DND-41 (cell line): ENCODE results near the gene PTGS1.

Experiments used
- ATAC-seq: fragments of 200-7000 bp; cut with Tn5 transposase; 3 replicates; pipeline ENCODE4 v1.9.1; 2021; ENCODE audit warnings: low read depth; ENCODE audit not compliant: insufficient read depth
- DNase-seq: peaks from one replicate; pipeline ENCODE4 v3.0.0-alpha.2; 2020
- H2AFZ ChIP-seq: 2 replicates; pipeline ENCODE4 v1.6.0; 2012; ENCODE audit warnings: low read depth, low read length
- H3K27ac ChIP-seq: 2 replicates; pipeline ENCODE4 v1.5.1; 2012; ENCODE audit warnings: low read length, inconsistent platforms
- H3K27me3 ChIP-seq: fragments of 200-600 bp; sonication (generic); 2 replicates; pipeline ENCODE4 v1.6.0; 2012; ENCODE audit warnings: low read length, mild to moderate bottlenecking, inconsistent platforms; ENCODE audit not compliant: insufficient read depth, poor library complexity
- H3K36me3 ChIP-seq: 2 replicates; pipeline ENCODE4 v1.5.1; 2012; ENCODE audit warnings: low read length, inconsistent platforms; ENCODE audit not compliant: insufficient read depth
- H3K4me1 ChIP-seq: 2 replicates; pipeline ENCODE4 v1.5.1; 2012; ENCODE audit warnings: mild to moderate bottlenecking, low read length; ENCODE audit not compliant: insufficient read depth
- H3K4me2 ChIP-seq: 2 replicates; pipeline ENCODE4 v1.6.0; 2012; ENCODE audit warnings: mild to moderate bottlenecking, moderate library complexity, low read length, inconsistent platforms; ENCODE audit not compliant: insufficient read depth
- H3K4me3 ChIP-seq, 2 experiments: fragments of 200-600 bp in 1 of 2; shearing (Covaris generic) in 1 of 2; 2 replicates each; pipeline ENCODE4 v1.5.1; 2012 to 2016; ENCODE audit warnings: inconsistent platforms in 2 of 2, low read length in 2 of 2, mild to moderate bottlenecking in 2 of 2, low read depth in 1 of 2, moderate library complexity in 1 of 2
- H3K79me2 ChIP-seq: 2 replicates; pipeline ENCODE4 v1.6.0; 2012; ENCODE audit warnings: low read length, inconsistent platforms; ENCODE audit not compliant: insufficient read depth
- H3K9ac ChIP-seq: 2 replicates; pipeline ENCODE4 v1.6.0; 2012; ENCODE audit warnings: low read depth, mild to moderate bottlenecking, inconsistent platforms, low read length, moderate library complexity
- H3K9me3 ChIP-seq: 2 replicates; pipeline ENCODE4 v1.5.1; 2012; ENCODE audit warnings: low read length, moderate library complexity, mild to moderate bottlenecking, inconsistent platforms; ENCODE audit not compliant: insufficient read depth, severe bottlenecking
- H4K20me1 ChIP-seq: 2 replicates; pipeline ENCODE4 v1.6.0; 2012; ENCODE audit warnings: low read length; ENCODE audit not compliant: insufficient read depth
- EZH2 ChIP-seq: IDR thresholded peaks from 3 replicates; pipeline ENCODE4 v1.6.1; 2012; ENCODE audit warnings: borderline replicate concordance, low read depth, mild to moderate bottlenecking, moderate library complexity, low read length, inconsistent platforms; ENCODE audit not compliant: severe bottlenecking
- TF ChIP-seq, protein P1 (sequence below): IDR thresholded peaks from 2 replicates; pipeline ENCODE4 v1.5.1; 2012; ENCODE audit warnings: borderline replicate concordance, low read length, moderate library complexity, mild to moderate bottlenecking; ENCODE audit not compliant: poor library complexity, severe bottlenecking; ENCODE audit errors: extremely low read depth

The PTGS1 gene

DNA sequence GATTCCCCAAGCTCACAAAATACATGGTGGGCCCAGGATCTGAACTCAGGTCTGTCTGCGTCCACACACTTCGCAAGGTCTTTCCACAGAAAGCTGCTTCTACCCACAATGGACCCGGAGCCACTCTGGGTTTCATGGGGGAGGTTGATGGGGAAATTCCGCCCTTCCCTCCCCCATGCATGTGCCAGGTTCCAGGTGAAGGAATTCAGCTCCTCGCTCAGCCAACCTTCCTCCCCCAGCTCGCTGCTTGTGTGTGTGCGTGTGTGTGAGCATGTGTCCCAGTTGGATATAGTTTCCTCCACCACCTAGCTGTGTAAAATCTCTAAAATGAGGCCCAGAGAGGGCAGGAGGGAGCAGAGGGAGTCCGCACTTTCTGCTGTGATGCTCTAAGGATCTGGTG is 1.0 kb downstream of the PTGS1 start:
- Histone ChIP-seq H3K9me3 (no peaks in the 10 kb centered on the region), H3K4me2 (no peak overlapping the region), H3K27ac (no peak overlapping the region), H3K9ac (no peak overlapping the region), H3K27me3 (no peaks in the 10 kb centered on the region), H3K36me3 (no peaks in the 10 kb centered on the region), H3K79me2 (no peaks in the 10 kb centered on the region), H3K4me3 (no peak overlapping the region), H2AFZ (no peak overlapping the region), H4K20me1 (no peaks in the 10 kb centered on the region), H3K4me1 (no peaks in the 10 kb centered on the region)
- no peak for DNase-seq
- no peak for ATAC-seq
- TF ChIP-seq, protein P1, sequence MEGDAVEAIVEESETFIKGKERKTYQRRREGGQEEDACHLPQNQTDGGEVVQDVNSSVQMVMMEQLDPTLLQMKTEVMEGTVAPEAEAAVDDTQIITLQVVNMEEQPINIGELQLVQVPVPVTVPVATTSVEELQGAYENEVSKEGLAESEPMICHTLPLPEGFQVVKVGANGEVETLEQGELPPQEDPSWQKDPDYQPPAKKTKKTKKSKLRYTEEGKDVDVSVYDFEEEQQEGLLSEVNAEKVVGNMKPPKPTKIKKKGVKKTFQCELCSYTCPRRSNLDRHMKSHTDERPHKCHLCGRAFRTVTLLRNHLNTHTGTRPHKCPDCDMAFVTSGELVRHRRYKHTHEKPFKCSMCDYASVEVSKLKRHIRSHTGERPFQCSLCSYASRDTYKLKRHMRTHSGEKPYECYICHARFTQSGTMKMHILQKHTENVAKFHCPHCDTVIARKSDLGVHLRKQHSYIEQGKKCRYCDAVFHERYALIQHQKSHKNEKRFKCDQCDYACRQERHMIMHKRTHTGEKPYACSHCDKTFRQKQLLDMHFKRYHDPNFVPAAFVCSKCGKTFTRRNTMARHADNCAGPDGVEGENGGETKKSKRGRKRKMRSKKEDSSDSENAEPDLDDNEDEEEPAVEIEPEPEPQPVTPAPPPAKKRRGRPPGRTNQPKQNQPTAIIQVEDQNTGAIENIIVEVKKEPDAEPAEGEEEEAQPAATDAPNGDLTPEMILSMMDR, result no peak
- no peak for TF ChIP-seq EZH2

DNA sequence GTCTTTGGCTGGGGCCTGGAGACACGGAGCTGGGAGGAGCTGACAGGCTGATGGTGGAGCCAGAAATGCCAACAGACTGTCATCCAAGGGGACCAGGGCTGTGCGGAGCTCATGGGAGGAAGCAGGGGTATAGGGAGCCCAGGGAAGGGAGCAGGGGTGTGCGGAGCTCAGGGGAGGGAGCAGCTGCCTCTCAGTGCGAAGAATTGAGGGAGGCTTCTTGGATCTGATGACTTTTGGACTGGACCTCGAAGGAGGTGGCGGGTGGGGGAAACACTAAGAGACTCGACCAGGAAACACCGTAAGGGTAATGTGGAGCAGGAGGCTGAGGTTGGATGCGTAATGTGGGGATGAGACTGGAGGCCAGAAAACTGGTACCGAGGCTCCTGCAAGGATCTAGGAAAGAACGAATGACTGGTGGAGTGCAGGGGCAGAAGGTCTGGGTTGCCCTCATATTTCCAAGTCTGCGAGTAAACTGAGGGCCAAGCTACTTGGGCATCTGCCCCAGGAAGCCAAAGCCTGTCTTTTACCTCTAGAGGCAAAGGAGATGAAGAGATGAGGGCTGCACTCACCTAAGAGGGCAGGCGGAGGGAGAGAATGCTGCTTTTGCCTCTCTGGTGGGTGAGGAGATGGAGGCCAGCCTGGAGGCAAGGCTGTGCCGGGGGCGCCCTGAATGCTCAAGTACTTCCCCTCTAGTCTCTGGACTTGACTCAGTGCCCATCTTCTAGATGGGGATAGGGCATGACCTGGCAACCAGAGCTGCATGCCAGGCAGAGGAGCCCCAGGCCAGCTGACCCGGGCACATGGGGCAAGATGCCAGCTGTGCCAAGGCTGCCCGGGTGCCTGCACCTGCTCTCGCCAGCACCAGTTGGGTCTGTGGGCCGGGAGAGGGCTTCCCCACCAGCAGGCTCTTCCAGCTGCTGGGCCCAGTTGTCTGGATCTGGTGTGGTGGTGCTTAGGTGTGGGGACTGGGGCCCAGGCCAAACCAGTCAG is 2.3 kb downstream of the PTGS1 start:
- H2AFZ ChIP-seq, result no peak overlapping the region
- no peak overlapping the region for H3K9ac ChIP-seq
- no peak overlapping the region for H3K4me3 ChIP-seq
- DNase-seq (no peak), ATAC-seq (no peak)
- no peaks in the 10 kb centered on the region for H3K9me3 ChIP-seq
- no peaks in the 10 kb centered on the region for H3K79me2 ChIP-seq
- H4K20me1 ChIP-seq, result no peaks in the 10 kb centered on the region
- no peaks in the 10 kb centered on the region for H3K4me1 ChIP-seq
- no peaks in the 10 kb centered on the region for H3K27me3 ChIP-seq
- TF ChIP-seq, protein P1, result no peak
- TF ChIP-seq EZH2, result no peak
- H3K27ac ChIP-seq, result no peak overlapping the region
- no peak overlapping the region for H3K4me2 ChIP-seq
- no peaks in the 10 kb centered on the region for H3K36me3 ChIP-seq

DNA sequence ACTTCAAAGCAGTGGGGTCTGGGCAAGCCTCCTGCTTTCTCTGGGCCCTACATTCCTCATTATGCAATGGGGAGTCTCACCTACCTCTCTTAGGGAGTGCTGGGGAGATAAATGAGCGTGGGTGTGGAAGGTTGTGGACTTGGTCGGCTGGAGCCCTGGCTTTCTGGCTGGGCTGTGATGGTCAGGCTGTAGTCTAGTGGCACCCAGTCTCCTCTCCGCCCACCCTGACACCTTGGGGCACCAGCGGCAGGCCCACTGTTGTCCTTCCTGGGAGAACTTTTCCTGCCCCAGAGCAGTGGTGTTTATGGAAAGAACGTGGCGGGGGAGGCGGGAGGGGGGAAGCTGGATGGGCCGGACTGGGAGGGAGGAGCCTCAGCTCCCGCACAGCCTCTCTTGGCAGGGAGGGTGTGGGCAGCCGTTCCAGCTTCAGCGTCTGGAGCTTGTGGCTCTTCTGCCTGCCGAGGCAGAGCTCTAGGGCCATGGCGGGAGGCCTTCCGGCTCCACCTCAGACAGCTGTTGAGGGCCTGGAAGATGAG is 4.1 kb downstream of the PTGS1 start:
- Histone ChIP-seq H3K9ac (no peak overlapping the region), H3K4me2 (no peak overlapping the region), H3K27me3 (no peaks in the 10 kb centered on the region), H3K27ac (no peak overlapping the region), H2AFZ (no peak overlapping the region), H3K9me3 (peaks cover 4% of the 10 kb centered on the region), H3K4me3 (no peak overlapping the region), H3K36me3 (no peaks in the 10 kb centered on the region), H3K4me1 (no peaks in the 10 kb centered on the region), H3K79me2 (no peaks in the 10 kb centered on the region), H4K20me1 (no peaks in the 10 kb centered on the region)
- TF ChIP-seq EZH2, result no peak
- TF ChIP-seq, protein P1, result no peak
- no peak for DNase-seq
- ATAC-seq, result no peak
